Measurements from ENCODE around the gene MLYCD. TPM values are rescaled to one million over a fixed set of nuclear protein-coding genes. Genes with fewer than 3 reads are reported as not detected.

The MLYCD gene
- total RNA-seq, 8 experiments from 2014 or later, result 2.0 to 10.2 (median 3.0) TPM

DNA sequence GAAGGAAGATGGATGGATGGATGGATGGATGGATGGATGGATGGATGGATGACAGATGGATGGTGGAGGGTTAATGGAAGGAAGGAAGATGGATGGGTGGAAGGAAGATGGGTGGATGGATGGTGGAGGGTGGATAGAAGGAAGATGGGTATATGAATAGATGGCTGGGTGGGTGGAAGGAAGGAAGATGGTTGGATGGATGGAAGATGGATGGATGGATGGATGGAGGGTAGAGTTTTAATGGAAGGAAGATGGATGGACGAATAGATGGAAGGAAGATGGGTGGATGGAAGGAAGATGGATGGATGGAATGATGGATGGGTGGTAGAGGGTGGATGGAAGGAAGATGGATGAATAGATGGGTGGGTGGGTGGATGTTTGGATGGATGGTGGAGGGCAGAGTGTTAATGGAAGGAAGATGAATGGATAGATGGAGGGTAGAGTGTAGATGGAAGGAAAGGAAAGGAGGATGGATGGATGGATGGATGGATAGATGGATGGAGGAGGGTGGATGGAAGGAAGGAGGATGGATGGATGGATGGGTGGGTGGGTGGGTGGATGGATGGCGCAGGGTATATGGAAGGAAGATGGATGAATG, 22.1 kb downstream of the MLYCD start:
- H3K27ac ChIP-seq, result no peak overlapping the region
- 17 to 93% (median 63%) methylated on average over 1 of the region's 2 CpGs; no CpG with 5 or more reads in 2 of the 10 experiments for WGBS, 10 experiments
- no peak for ATAC-seq (replicated peaks in 6 of 8)
- peaks cover 10 to 11% of the 10 kb centered on the region in 2 donors for H3K4me1 ChIP-seq (replicated peaks in 1 of 2)
- in situ Hi-C loops (cut with MboI; ENCODE audit: low pct_unique_long_range_greater_than_20kb in 2 of 9, low sequenced_read_pairs in 9 of 9, unreplicated experiment in 9 of 9), result no loop called here
- no peak overlapping the region for H3K4me3 ChIP-seq

DNA sequence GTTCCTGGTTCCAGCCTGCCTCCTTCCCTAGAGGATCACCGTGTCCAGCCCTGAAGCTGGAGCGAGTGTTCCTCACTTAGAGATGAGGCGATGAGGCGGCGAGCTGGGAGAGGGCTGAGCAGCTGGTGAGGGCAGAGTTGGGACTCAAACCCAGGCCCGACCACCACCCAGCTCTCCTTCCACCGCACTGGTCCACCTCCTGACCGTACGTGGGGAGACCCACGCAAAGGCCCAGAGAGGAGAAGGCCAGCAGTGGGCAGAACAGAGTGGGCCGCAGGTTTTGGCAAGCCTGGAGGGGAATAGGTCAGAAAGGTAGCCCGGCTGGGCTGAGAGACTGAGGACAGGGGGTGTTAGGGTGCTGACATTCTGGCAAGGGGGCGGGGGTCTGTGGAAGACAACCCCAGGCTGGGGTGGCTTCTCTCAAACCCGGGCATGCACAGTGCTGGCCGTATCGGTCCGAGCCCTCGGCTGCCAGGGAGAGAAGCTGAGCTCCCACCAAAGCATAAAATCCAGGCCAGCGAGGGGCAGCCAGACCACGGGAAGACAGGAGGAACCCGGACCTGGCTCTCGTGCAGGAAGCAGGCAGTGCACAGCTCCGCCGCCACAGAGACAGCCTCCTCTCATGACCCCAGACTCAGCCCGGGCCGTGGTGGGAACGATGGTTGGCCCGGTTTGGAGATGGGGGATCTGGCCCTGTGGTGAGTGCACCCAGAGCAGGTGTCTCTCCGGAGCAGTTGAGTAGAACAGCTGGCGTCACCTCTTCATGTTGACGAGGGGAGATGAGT, 24.9 kb downstream of the MLYCD start:
- peak overlapping the region in 1 of 2 donors; percentile 3 for H3K27ac ChIP-seq
- no peak overlapping the region for H3K4me3 ChIP-seq
- H3K4me1 ChIP-seq (replicated peaks in 1 of 2), result peaks cover 11 to 13% of the 10 kb centered on the region in 2 donors
- in situ Hi-C loops (cut with MboI; ENCODE audit: low pct_unique_long_range_greater_than_20kb in 2 of 9, low sequenced_read_pairs in 9 of 9, unreplicated experiment in 9 of 9), result no loop called here
- ATAC-seq (replicated peaks in 6 of 8), result no peak
- 80 to 98% (median 89%) methylated on average over 2 to 8 of the region's 31 CpGs; no CpG with 5 or more reads in 4 of the 10 experiments for WGBS, 10 experiments

DNA sequence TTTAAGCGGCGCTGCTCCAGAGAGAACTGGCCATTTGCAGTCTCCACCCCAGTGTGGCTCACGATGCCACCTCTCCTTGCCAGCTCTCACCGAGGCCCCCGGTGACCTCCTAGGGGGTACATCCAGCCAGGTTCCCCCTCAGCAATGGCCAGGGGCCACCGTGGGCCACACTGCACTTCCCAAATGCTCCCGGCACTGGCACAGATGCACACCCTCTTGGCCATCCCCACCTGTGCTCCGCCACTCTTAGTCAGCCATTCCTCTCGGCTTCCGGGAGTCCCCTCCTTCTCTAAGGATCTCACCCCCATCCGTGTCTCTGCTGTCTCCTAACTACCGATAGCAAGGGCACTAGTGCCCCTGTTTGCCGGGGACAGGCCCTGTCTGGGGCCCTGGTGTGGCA, 25.8 kb downstream of the MLYCD start:
- H3K4me1 ChIP-seq (replicated peaks in 1 of 2), result peaks cover 11 to 13% of the 10 kb centered on the region in 2 donors
- 83 to 100% (median 94%) methylated on average over 2 to 5 of the region's 13 CpGs; no CpG with 5 or more reads in 5 of the 10 experiments for WGBS, 10 experiments
- H3K4me3 ChIP-seq, result no peak overlapping the region
- no peak for ATAC-seq (replicated peaks in 6 of 8)
- in situ Hi-C loops (cut with MboI; ENCODE audit: low pct_unique_long_range_greater_than_20kb in 2 of 9, low sequenced_read_pairs in 9 of 9, unreplicated experiment in 9 of 9), result loop anchor here in 1 of 9 experiments (25.0 kb wide), 1 partner anchor 563 kb away; no protein-coding TSS in a partner anchor
- no peak overlapping the region for H3K27ac ChIP-seq

DNA sequence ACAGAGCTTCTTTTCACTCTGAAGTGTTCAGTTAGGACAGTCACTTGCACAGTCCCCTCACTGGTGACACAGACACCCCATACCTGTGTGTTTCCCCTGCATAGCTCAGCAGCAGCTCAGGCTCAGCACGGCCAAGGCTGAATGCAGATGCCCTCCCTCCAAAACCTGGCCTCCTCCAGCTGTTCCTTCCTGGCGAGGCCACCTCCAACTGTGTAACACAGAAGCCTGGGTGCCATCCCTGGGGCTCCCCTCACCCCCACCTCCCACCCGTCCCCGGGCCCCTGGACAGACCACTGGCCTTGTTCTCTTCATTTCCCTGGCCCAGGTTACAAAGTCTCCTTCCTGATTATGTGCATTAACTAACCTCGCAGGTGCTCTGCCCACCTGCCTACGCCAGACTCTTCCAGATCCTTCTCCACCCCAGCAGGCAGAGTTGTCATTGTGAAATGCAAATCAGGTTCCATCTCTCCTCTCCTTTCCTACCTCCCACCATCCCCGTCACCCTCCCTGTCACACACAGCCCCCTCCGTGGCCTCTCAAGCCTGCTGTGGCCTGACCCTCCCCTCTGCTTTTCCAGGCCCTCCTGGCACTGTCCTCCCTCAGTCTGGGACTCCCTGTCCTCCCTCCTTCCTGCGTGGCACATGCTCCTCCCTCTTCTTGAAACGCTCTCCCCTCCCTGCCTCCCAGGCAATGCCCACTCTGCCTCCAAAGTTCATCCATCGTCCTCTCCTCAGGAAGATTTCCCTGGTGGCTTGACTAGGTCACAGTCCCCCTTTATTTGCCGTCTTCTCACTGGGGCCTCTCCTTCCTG, 26.4 kb downstream of the MLYCD start:
- Histone ChIP-seq H3K4me1 (replicated peaks in 1 of 2) (peaks cover 11 to 13% of the 10 kb centered on the region in 2 donors), H3K4me3 (no peak overlapping the region), H3K27ac (no peak overlapping the region)
- in situ Hi-C loops (cut with MboI; ENCODE audit: low pct_unique_long_range_greater_than_20kb in 2 of 9, low sequenced_read_pairs in 9 of 9, unreplicated experiment in 9 of 9), result loop anchor here in 1 of 9 experiments (25.0 kb wide), 1 partner anchor 562 kb away; no protein-coding TSS in a partner anchor
- ATAC-seq (replicated peaks in 6 of 8), result no peak
- 40 to 100% (median 79%) methylated on average over 1 to 4 of the region's 12 CpGs; no CpG with 5 or more reads in 4 of the 10 experiments for WGBS, 10 experiments

DNA sequence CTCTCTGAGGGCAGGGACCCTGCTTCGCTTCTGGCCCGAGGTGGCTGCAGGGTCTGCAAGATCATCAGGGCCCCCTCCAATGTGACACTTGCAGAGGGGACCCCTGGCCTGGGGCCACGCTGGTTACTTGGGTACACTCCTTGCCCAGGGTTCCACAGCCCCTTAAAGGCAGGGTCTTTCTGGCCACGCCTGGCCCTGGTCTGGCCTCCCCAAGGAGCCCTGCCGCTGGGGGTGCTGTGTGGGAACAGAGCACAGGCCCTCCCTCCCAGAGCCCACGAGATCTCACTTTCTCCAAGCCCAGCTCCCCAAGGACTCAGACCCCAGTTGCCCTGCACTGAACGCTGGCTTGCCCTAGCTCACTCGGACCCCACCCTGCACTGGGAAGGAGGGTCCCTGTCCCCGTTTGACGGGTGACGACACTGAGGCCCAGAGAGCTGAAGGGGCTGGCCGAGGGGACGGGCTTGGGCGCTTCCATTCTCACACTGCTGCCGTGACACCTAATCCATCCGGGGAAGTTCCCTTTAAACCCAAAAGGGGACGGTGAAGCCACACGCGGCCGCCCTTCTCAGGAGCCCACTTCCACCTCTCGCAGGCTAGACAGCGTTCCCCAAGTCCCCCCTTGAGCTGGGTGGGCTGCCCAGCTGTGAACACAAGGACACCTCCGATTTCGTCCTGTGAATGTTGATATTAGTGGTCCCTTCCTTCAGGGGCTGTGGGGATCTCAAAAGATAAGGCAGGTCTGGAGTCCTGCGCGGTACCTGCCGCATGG, 27.2 kb downstream of the MLYCD start:
- Histone ChIP-seq H3K4me3 (no peak overlapping the region), H3K4me1 (replicated peaks in 1 of 2) (peaks cover 11 to 13% of the 10 kb centered on the region in 2 donors), H3K27ac (no peak overlapping the region)
- 20 to 100% (median 59%) methylated on average over 1 to 13 of the region's 27 CpGs; no CpG with 5 or more reads in 3 of the 10 experiments for WGBS, 10 experiments
- in situ Hi-C loops (cut with MboI; ENCODE audit: low pct_unique_long_range_greater_than_20kb in 2 of 9, low sequenced_read_pairs in 9 of 9, unreplicated experiment in 9 of 9), result loop anchor here in 1 of 9 experiments (25.0 kb wide), 1 partner anchor 561 kb away; no protein-coding TSS in a partner anchor
- peak in 6 of 8 experiments; percentile 4 to 37 (median 16) for ATAC-seq (replicated peaks in 6 of 8)

DNA sequence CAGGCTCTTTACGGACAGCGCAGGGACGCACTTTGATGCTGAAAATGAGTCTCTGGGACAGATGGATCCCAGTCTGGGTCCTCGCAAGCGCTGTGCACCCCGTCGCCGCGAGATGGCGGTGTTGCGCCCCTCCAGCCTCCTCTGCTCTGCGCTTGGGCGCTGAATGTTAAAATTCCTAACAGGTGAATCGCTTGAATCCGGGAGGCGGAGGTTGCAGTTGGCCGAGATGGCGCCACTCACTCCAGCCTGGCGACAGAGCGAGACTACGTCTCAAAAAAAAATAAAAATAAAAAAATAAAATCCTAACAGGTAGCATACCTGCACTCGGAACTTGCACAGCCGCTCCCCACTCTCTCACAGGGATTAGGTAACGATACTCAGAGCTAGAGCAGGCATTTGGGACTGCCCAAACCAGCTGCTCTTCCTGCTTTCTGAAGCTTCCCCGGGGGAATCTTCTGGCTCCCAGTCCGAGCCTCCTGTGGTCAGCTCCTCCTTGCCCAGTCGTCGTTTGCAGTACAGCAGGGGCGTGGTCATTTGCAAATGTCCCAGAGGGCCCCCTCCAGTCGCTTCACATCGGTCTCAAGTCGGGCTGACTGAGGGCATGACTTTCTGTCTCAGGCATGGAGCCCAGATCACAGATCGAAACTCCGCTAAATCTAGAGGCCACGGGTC, 27.9 kb downstream of the MLYCD start:
- Histone ChIP-seq H3K4me1 (replicated peaks in 1 of 2) (peaks cover 11 to 13% of the 10 kb centered on the region in 2 donors), H3K4me3 (no peak overlapping the region), H3K27ac (no peak overlapping the region)
- ATAC-seq (replicated peaks in 6 of 8), result peak; percentile 83 to 97 (median 88)
- 3 to 50% (median 20%) methylated on average over 2 to 21 of the region's 35 CpGs; no CpG with 5 or more reads in 1 of the 10 experiments for WGBS, 10 experiments
- in situ Hi-C loops (cut with MboI; ENCODE audit: low pct_unique_long_range_greater_than_20kb in 2 of 9, low sequenced_read_pairs in 9 of 9, unreplicated experiment in 9 of 9), result loop anchor here in 1 of 9 experiments (25.0 kb wide), 1 partner anchor 560 kb away; no protein-coding TSS in a partner anchor

DNA sequence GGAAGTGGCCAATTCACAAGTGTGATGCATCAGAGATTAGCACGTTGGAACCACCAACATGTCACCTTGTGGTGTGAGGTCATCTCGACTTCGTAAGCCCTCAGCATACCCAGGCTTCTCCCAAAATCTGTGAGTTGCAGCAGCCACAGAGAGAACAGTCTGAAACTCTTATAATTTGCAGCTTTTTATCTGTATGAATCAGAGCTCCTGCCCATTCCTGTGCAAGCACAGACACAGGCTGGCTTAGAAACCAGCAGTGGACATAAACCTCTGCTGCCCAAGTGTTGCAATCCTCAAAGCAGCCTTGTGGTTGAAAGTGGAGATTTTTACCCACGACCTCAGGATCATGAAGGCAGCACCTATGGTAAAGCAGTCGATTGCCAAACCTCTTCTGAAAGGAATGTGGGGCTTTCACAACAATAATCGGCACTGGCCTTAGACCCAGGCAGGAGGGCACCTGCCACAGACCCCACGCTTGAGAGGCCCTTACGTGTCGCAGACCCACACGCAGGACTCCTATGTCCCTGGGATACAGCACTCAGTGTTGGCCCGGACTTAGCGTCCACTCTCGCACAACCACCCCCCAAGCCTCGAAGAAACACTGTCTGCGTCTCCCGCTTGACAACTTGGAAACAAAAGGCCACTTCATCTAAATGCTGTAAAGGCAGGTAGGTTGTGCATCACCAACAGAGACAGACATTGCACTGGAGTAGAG, 29.6 kb downstream of the MLYCD start:
- in situ Hi-C loops (cut with MboI; ENCODE audit: low pct_unique_long_range_greater_than_20kb in 2 of 9, low sequenced_read_pairs in 9 of 9, unreplicated experiment in 9 of 9), result loop anchor here in 1 of 9 experiments (25.0 kb wide), 1 partner anchor 559 kb away; no protein-coding TSS in a partner anchor

DNA sequence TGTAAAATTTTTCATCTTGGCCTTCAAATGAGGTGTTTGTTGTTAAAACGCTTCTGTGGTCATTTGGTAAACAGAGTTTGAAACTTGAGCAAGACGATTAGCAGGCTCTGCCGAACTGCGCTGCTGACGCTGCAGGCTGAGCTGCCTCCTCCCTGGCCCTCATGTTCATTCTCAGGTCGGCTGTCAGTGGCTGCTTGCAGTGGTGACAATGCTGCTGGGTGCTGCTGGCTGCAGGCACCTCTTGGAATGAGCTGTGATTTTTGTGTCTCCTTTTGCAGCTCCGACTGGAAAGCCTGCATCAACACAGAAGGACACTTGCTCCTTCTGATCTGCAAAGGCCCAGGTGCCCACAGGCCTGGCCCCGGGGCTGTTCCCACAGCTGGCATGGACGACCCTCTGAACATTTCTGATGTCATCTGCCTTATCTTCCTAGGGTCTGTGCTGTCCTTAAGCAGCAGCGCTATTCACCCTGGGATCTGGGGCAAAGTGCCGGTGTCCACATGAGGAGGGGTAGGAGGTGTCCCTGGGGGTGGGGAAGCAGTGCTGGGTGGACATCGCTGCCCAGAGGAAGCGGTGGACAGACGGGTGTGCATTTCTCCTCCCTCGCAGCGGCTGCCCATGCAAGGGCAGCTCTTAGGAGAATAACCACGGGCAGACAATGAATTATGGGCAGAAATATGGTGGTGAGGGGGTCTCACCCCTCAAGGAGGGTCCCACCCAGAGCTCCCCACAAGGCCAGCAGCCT, 31.1 kb downstream of the MLYCD start:
- ATAC-seq (replicated peaks in 6 of 8), result no peak
- no peak overlapping the region for H3K27ac ChIP-seq
- 40 to 100% (median 80%) methylated on average over 1 to 8 of the region's 17 CpGs; no CpG with 5 or more reads in 1 of the 10 experiments for WGBS, 10 experiments
- in situ Hi-C loops (cut with MboI; ENCODE audit: low pct_unique_long_range_greater_than_20kb in 2 of 9, low sequenced_read_pairs in 9 of 9, unreplicated experiment in 9 of 9), result loop anchor here in 1 of 9 experiments (25.0 kb wide), 1 partner anchor 557 kb away; no protein-coding TSS in a partner anchor
- peaks cover 0 to 3% of the 10 kb centered on the region in 2 donors for H3K4me1 ChIP-seq (replicated peaks in 1 of 2)
- H3K4me3 ChIP-seq, result no peak overlapping the region

More for the DNA sequence above, 29.6 kb downstream of the MLYCD start:
- Histone ChIP-seq H3K4me1 (replicated peaks in 1 of 2) (peaks cover 2 to 4% of the 10 kb centered on the region in 2 donors), H3K4me3 (no peak overlapping the region), H3K27ac (no peak overlapping the region)
- no peak for ATAC-seq (replicated peaks in 6 of 8)
- 0 to 100% (median 74%) methylated on average over 1 to 12 of the region's 16 CpGs; no CpG with 5 or more reads in 3 of the 10 experiments for WGBS, 10 experiments

DNA sequence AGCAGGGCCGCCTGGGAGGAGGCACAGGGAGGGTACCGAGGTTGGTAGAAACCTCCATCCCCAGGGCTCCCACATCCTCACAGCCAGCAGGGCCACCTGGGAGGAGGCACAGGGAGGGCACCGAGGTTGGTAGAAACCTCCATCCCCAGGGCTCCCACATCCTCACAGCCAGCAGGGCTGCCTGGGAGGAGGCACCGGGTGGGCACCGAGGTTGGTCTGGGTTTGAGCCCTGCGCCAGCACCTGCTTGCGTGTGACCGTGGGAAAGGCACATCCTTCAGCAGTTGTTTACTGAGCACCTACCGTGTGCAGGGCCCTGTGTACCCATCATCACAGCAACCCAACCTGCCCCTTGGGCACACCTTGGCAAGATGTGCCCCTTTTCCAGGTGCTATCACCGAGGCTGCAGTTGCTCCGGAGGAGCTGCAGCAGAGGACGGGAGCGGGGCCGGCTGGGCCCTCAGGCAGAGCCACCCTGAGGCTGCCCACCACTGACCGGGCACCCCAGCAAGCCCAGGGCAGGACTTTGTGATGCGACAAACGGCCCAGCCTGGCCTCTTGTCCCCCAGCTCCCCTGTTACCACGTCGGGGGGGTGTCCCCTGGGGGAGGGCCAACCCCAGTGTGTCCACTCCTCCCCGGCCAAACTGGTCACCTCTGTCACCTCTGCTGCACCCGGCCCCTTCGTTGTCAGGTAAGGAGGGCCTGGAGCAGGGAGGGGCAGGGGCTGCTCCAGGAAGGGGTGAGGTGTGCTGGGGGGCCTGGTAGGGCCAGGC, 32.0 kb downstream of the MLYCD start:
- H3K4me1 ChIP-seq (replicated peaks in 1 of 2), result peaks cover 0 to 3% of the 10 kb centered on the region in 2 donors
- in situ Hi-C loops (cut with MboI; ENCODE audit: low pct_unique_long_range_greater_than_20kb in 2 of 9, low sequenced_read_pairs in 9 of 9, unreplicated experiment in 9 of 9), result loop anchor here in 1 of 9 experiments (25.0 kb wide), 1 partner anchor 556 kb away; no protein-coding TSS in a partner anchor
- H3K27ac ChIP-seq, result no peak overlapping the region
- ATAC-seq (replicated peaks in 6 of 8), result no peak
- no peak overlapping the region for H3K4me3 ChIP-seq
- 40 to 100% (median 90%) methylated on average over 1 to 4 of the region's 22 CpGs; no CpG with 5 or more reads in 5 of the 10 experiments for WGBS, 10 experiments

DNA sequence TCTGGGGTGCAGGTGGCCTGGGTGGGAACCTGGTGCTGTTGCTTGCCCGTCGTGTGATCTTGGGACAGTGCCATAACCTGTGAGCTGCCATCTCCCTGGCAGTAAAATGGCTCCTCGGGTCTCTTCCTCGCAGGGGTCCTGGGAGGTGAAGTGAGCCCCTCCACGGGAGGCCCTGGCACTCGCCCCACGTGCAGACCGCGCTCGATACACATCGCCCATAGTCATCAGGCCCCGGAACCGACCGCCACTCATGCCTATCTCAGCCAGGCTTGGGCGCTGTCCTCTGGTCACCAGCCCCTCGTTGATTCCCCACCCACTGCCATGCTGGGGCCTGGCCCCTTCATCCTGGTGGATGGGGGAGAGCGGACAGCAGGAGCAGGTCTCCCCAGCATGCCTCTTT, 32.6 kb downstream of the MLYCD start:
- in situ Hi-C loops (cut with MboI; ENCODE audit: low pct_unique_long_range_greater_than_20kb in 2 of 9, low sequenced_read_pairs in 9 of 9, unreplicated experiment in 9 of 9), result loop anchor here in 1 of 9 experiments (25.0 kb wide), 1 partner anchor 556 kb away; no protein-coding TSS in a partner anchor
- no peak overlapping the region for H3K4me3 ChIP-seq
- H3K4me1 ChIP-seq (replicated peaks in 1 of 2), result peaks cover 0 to 3% of the 10 kb centered on the region in 2 donors
- WGBS, 10 experiments, result 80 to 100% methylated on average over 1 of the region's 17 CpGs; no CpG with 5 or more reads in 8 of the 10 experiments
- no peak overlapping the region for H3K27ac ChIP-seq
- no peak for ATAC-seq (replicated peaks in 6 of 8)
